ENCODE results near the gene ZFP64. TPM values are rescaled to one million over a fixed set of nuclear protein-coding genes. Genes with fewer than 3 reads are reported as not detected.
"Not testable (repeated sequence)": the region's sequence is repeated elsewhere in the genome, so short reads cannot be mapped to it uniquely, and the experiment has no call there.

The ZFP64 gene
- total and polyA plus RNA-seq, 5 donors from 2014 or later: 6.7 to 14.9 (median 8.3) TPM

DNA sequence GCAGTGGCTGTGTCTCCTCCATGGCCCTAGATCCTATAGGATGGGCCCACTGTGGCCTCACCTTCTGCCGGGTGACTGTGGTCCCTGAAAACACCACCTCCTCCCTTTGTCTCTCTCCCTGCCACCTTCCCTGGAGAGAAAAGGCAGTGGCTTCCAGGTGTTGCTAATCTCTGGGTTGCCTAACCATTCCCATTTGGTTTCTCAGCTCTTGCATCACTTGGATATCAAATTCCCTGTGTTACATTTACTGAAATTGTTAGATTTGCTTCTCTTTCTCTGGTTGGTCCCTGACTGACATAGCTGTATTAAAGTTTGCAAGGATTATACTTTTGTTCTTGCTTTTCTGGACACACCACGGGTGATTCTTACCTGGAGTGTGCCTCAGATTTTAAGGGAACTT lies 9.3 kb upstream of the ZFP64 start:
- DNase-seq: no peak
- Mint-ChIP-seq H3K27me3 (peaks cover 24% of the 10 kb centered on the region), H3K9me3 (no peaks in the 10 kb centered on the region), H3K4me1 (no peaks in the 10 kb centered on the region), H3K4me3 (peak overlapping the region in 1 of 4 donors; percentile 43), H3K36me3 (no peaks in the 10 kb centered on the region), H3K27ac (no peak overlapping the region)
- ATAC-seq (ENCODE audit: low read depth in 2 of 2): no peak
- no peaks in the 10 kb centered on the region for H3K9me3 ChIP-seq (ENCODE audit: control insufficient read depth in 2 of 2, low read length in 2 of 2)
- no peak overlapping the region for H3K27ac ChIP-seq (ENCODE audit: insufficient read depth, low read length, poor library complexity, severe bottlenecking)
- no peaks in the 10 kb centered on the region for H3K27me3 ChIP-seq (ENCODE audit: control insufficient read depth, insufficient read depth, low read length)
- H3K36me3 ChIP-seq (ENCODE audit: control insufficient read depth, insufficient read depth, low read length): no peaks in the 10 kb centered on the region
- H3K4me3 ChIP-seq (ENCODE audit: low read depth, low read length): no peak overlapping the region
- no peaks in the 10 kb centered on the region for H3K4me1 ChIP-seq (ENCODE audit: control insufficient read depth, insufficient read depth, low read length, poor library complexity, severe bottlenecking)

- DNase-seq: no peak
- Histone ChIP-seq H3K27me3 (ENCODE audit: control insufficient read depth, insufficient read depth, low read length) (no peaks in the 10 kb centered on the region), H3K4me1 (ENCODE audit: control insufficient read depth, insufficient read depth, low read length, poor library complexity, severe bottlenecking) (peaks cover 8% of the 10 kb centered on the region), H3K36me3 (ENCODE audit: control insufficient read depth, insufficient read depth, low read length) (no peaks in the 10 kb centered on the region), H3K27ac (ENCODE audit: insufficient read depth, low read length, poor library complexity, severe bottlenecking) (no peak overlapping the region), H3K4me3 (ENCODE audit: low read depth, low read length) (no peak overlapping the region), H3K9me3 (ENCODE audit: control insufficient read depth in 2 of 2, low read length in 2 of 2) (no peaks in the 10 kb centered on the region)
- no peak overlapping the region for H3K27ac Mint-ChIP-seq
- ATAC-seq (ENCODE audit: low read depth in 2 of 2): no peak
- H3K4me1 Mint-ChIP-seq: peaks cover 0 to 13% (median 1%) of the 10 kb centered on the region in 4 donors
- H3K9me3 Mint-ChIP-seq: no peaks in the 10 kb centered on the region
- peak overlapping the region in 1 of 4 donors; percentile 33 for H3K4me3 Mint-ChIP-seq
- peaks cover 15% of the 10 kb centered on the region for H3K27me3 Mint-ChIP-seq
- no peaks in the 10 kb centered on the region for H3K36me3 Mint-ChIP-seq
These were observed 5.3 kb upstream of the ZFP64 start for GRCh38 chr20:52196845-52197244.

GRCh38 chr20:52193886-52194545 lies 2.4 kb upstream of the ZFP64 start:
- peak overlapping the region in 1 of 3 donors; percentile 43 for H3K27ac Mint-ChIP-seq

DNA sequence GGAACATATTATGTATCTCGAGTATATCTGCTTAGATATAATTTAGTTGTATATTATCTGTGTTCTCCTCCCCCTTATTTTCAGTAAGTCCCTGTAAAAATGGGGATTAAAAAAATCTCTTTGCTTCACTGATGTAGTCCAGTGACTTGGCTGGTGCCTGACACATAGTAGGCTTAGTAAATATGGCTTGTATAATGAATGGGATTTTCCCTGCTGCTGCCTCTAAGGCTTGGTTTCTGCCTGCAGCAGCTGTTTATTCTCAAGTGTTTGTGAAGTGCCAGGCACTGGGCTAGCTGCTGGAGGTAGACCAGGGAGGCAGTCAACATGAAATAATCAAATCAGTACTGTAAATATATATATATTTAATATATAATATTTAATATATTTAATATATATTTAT lies 1.6 kb upstream of the ZFP64 start:
- ATAC-seq (ENCODE audit: low read depth in 2 of 2): no peak
- Histone ChIP-seq H3K9me3 (ENCODE audit: control insufficient read depth in 2 of 2, low read length in 2 of 2) (no peaks in the 10 kb centered on the region), H3K36me3 (ENCODE audit: control insufficient read depth, insufficient read depth, low read length) (no peaks in the 10 kb centered on the region), H3K4me3 (ENCODE audit: low read depth, low read length) (no peak overlapping the region), H3K4me1 (ENCODE audit: control insufficient read depth, insufficient read depth, low read length, poor library complexity, severe bottlenecking) (peaks cover 20% of the 10 kb centered on the region), H3K27ac (ENCODE audit: insufficient read depth, low read length, poor library complexity, severe bottlenecking) (no peak overlapping the region), H3K27me3 (ENCODE audit: control insufficient read depth, insufficient read depth, low read length) (no peaks in the 10 kb centered on the region)
- H3K27ac Mint-ChIP-seq: peak overlapping the region; percentile 59 to 96 (median 74)
- no peak for DNase-seq
- peaks cover 6 to 30% (median 9%) of the 10 kb centered on the region in 4 donors for H3K4me1 Mint-ChIP-seq
- no peaks in the 10 kb centered on the region for H3K36me3 Mint-ChIP-seq
- H3K27me3 Mint-ChIP-seq: no peaks in the 10 kb centered on the region
- H3K4me3 Mint-ChIP-seq: peak overlapping the region; percentile 90 to 99 (median 94)
- no peaks in the 10 kb centered on the region for H3K9me3 Mint-ChIP-seq

More at GRCh38 chr20:52193886-52194545, 2.4 kb upstream of the ZFP64 start:
- peak overlapping the region in 2 of 4 donors; percentile 51 to 71 for H3K4me3 Mint-ChIP-seq
- no peaks in the 10 kb centered on the region for H3K27me3 Mint-ChIP-seq
- Histone ChIP-seq H3K36me3 (ENCODE audit: control insufficient read depth, insufficient read depth, low read length) (no peaks in the 10 kb centered on the region), H3K4me3 (ENCODE audit: low read depth, low read length) (no peak overlapping the region), H3K4me1 (ENCODE audit: control insufficient read depth, insufficient read depth, low read length, poor library complexity, severe bottlenecking) (peaks cover 20% of the 10 kb centered on the region), H3K27ac (ENCODE audit: insufficient read depth, low read length, poor library complexity, severe bottlenecking) (no peak overlapping the region), H3K27me3 (ENCODE audit: control insufficient read depth, insufficient read depth, low read length) (no peaks in the 10 kb centered on the region), H3K9me3 (ENCODE audit: control insufficient read depth in 2 of 2, low read length in 2 of 2) (no peaks in the 10 kb centered on the region)
- H3K4me1 Mint-ChIP-seq: peaks cover 6 to 30% (median 9%) of the 10 kb centered on the region in 4 donors
- no peak for ATAC-seq (ENCODE audit: low read depth in 2 of 2)
- no peaks in the 10 kb centered on the region for H3K36me3 Mint-ChIP-seq
- no peaks in the 10 kb centered on the region for H3K9me3 Mint-ChIP-seq
- DNase-seq: no peak

- H3K9me3 Mint-ChIP-seq; ATAC-seq (ENCODE audit: low read depth in 2 of 2); H3K36me3 ChIP-seq (ENCODE audit: control insufficient read depth, insufficient read depth, low read length); H3K27me3 Mint-ChIP-seq; H3K9me3 ChIP-seq (ENCODE audit: control insufficient read depth in 2 of 2, low read length in 2 of 2); DNase-seq; H3K36me3 Mint-ChIP-seq; H3K27me3 ChIP-seq (ENCODE audit: control insufficient read depth, insufficient read depth, low read length); H3K4me3 ChIP-seq (ENCODE audit: low read depth, low read length): not testable (repeated sequence)
- Mint-ChIP-seq H3K4me3 (peak overlapping the region; percentile 90 to 99 (median 94)), H3K27ac (peak overlapping the region; percentile 74 to 96 (median 93)), H3K4me1 (peaks cover 6 to 30% (median 10%) of the 10 kb centered on the region in 4 donors)
- Histone ChIP-seq H3K4me1 (ENCODE audit: control insufficient read depth, insufficient read depth, low read length, poor library complexity, severe bottlenecking) (peaks cover 20% of the 10 kb centered on the region), H3K27ac (ENCODE audit: insufficient read depth, low read length, poor library complexity, severe bottlenecking) (peak overlapping the region; percentile 77)
These were observed 1.1 kb upstream of the ZFP64 start for GRCh38 chr20:52192719-52193007.

DNA sequence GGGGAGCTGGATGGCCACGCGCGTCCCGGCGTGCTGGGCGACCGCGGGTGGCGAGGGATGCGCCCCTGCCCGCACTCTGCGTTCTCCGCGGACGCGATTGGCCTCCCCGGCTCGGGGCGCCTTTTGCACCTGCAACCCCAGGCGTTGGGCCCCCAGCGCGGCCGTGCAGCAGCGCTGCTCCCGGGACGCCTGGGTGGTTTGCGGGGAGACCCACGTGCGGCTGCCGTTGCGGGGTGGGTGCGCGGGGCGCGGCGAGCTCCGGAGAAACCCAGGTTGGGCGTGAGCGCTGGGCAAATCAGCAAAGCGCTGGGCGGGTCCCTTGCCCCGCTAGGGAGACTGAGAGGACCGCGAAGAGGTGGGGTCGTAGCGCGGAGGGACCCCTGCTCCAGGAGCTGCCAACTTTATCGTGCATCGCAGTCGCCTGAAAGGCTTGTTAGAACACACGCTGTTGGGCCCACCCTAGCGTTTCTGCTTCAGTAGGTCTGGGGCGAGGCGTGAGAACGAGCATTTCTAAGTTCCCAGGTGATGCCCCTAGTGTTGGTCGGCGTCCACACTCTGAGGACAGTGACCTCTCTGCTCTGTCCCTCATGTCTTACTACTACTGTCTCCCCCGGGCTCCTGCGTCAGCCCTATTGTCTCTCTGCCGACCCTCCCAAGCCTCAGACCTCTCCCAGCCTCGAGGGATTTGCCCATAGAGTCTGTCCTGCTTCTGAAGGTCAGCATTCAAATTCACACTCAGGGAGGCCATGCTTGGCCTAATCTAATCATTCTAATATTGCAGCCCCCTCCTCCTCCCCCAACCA lies 538 bp upstream of the ZFP64 start:
- H3K27me3 ChIP-seq (ENCODE audit: control insufficient read depth, insufficient read depth, low read length): no peaks in the 10 kb centered on the region
- H3K27me3 Mint-ChIP-seq: no peaks in the 10 kb centered on the region
- H3K9me3 Mint-ChIP-seq: no peaks in the 10 kb centered on the region
- peak overlapping the region; percentile 90 to 99 (median 94) for H3K4me3 Mint-ChIP-seq
- H3K4me3 ChIP-seq (ENCODE audit: low read depth, low read length): peak overlapping the region; percentile 75
- H3K27ac ChIP-seq (ENCODE audit: insufficient read depth, low read length, poor library complexity, severe bottlenecking): peak overlapping the region; percentile 77
- H3K27ac Mint-ChIP-seq: peak overlapping the region; percentile 74 to 96 (median 93)
- no peaks in the 10 kb centered on the region for H3K36me3 Mint-ChIP-seq
- ATAC-seq (ENCODE audit: low read depth in 2 of 2) (peak; percentile 46 to 50), DNase-seq (peak in 2 of 3 donors; percentile 35 to 65)
- no peaks in the 10 kb centered on the region for H3K36me3 ChIP-seq (ENCODE audit: control insufficient read depth, insufficient read depth, low read length)
- H3K4me1 ChIP-seq (ENCODE audit: control insufficient read depth, insufficient read depth, low read length, poor library complexity, severe bottlenecking): peaks cover 20% of the 10 kb centered on the region
- H3K4me1 Mint-ChIP-seq: peaks cover 6 to 30% (median 10%) of the 10 kb centered on the region in 4 donors
- no peaks in the 10 kb centered on the region for H3K9me3 ChIP-seq (ENCODE audit: control insufficient read depth in 2 of 2, low read length in 2 of 2)

DNA sequence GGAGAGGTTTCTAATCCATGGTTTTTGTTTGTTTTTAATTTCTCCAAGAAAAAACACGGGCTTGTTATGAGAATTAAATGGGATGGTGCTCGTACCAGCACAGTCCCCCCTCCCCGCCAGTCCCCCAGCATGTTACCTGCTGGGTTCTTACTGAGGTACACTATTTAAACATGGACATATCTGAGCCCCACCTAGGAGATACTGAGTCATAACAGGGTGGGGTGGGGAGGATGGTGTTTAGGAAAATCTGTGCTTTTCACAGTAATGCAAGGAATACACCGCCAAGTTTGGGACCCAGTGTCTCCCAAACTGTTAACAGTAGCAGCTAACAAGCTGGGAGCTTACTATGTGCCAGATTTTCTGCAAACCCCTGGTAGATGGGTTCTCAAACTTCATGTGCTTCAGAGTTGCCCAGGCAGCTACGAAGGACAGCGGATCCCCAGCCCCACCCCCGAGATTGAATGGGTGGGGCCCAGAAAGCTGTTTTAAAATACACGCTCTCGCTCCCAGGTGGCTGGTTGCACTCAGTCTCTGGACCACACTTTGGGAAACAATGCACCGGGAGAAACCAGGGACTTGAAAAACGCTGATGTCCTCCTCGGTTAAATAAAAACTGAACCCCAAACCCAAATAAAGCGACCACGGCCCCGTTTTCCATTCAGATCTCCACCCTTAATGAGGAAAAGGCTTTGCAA lies 995 bp downstream of the ZFP64 start:
- Histone ChIP-seq H3K4me1 (ENCODE audit: control insufficient read depth, insufficient read depth, low read length, poor library complexity, severe bottlenecking) (peaks cover 20% of the 10 kb centered on the region), H3K27me3 (ENCODE audit: control insufficient read depth, insufficient read depth, low read length) (no peaks in the 10 kb centered on the region), H3K9me3 (ENCODE audit: control insufficient read depth in 2 of 2, low read length in 2 of 2) (no peaks in the 10 kb centered on the region), H3K36me3 (ENCODE audit: control insufficient read depth, insufficient read depth, low read length) (peaks cover 7% of the 10 kb centered on the region), H3K4me3 (ENCODE audit: low read depth, low read length) (peak overlapping the region; percentile 91), H3K27ac (ENCODE audit: insufficient read depth, low read length, poor library complexity, severe bottlenecking) (peak overlapping the region; percentile 77)
- Mint-ChIP-seq H3K4me1 (peaks cover 6 to 30% (median 10%) of the 10 kb centered on the region in 4 donors), H3K27me3 (no peaks in the 10 kb centered on the region), H3K4me3 (peak overlapping the region; percentile 96 to 99 (median 97)), H3K27ac (peak overlapping the region; percentile 83 to 94 (median 90)), H3K9me3 (no peaks in the 10 kb centered on the region), H3K36me3 (peaks cover 10% of the 10 kb centered on the region)
- ATAC-seq (ENCODE audit: low read depth in 2 of 2) (no peak), DNase-seq (peak in 2 of 3 donors; percentile 23 to 66)
